Fibroblast of mammary gland (primary cell): ENCODE results near the gene TOP1.
"Not testable (repeated sequence)": the region's sequence is repeated elsewhere in the genome, so short reads cannot be mapped to it uniquely, and the experiment has no call there.

Experiments
- DNase-seq: peaks from one replicate; pipeline ENCODE4 v3.0.0-alpha.2; 2010; ENCODE audit warnings: low read depth
- H3K4me3 ChIP-seq: 2 replicates; pipeline ENCODE4 v1.5.1; 2011; ENCODE audit warnings: low read depth, mild to moderate bottlenecking, low read length, moderate library complexity; ENCODE audit not compliant: control insufficient read depth
- CTCF ChIP-seq: conservative IDR thresholded peaks from 2 replicates; pipeline ENCODE4 v1.5.1; 2011; ENCODE audit warnings: low read depth, low read length, inconsistent platforms; ENCODE audit not compliant: control insufficient read depth, insufficient read depth

TOP1 gene

GRCh38 chr20:41110930-41111577 is 82.4 kb downstream of the TOP1 start:
- no peak for TF ChIP-seq CTCF
- H3K4me3 ChIP-seq: no peak overlapping the region
- no peak for DNase-seq

- no peak for DNase-seq
- H3K4me3 ChIP-seq: no peak overlapping the region
- no peak for TF ChIP-seq CTCF
Observed at GRCh38 chr20:41111578-41111951, 82.9 kb downstream of the TOP1 start.

- H3K4me3 ChIP-seq: no peak overlapping the region
- no peak for TF ChIP-seq CTCF
- no peak for DNase-seq
Observed at GRCh38 chr20:41116282-41116956, 87.8 kb downstream of the TOP1 start.

GRCh38 chr20:41118159-41118558 is 89.5 kb downstream of the TOP1 start:
- not testable (repeated sequence) for DNase-seq, H3K4me3 ChIP-seq

GRCh38 chr20:41118632-41119031 is 90.0 kb downstream of the TOP1 start:
- TF ChIP-seq CTCF: no peak
- no peak for DNase-seq
- H3K4me3 ChIP-seq: no peak overlapping the region

- DNase-seq: no peak
- TF ChIP-seq CTCF: no peak
- H3K4me3 ChIP-seq: no peak overlapping the region
Observed at GRCh38 chr20:41119614-41120561, 91.3 kb downstream of the TOP1 start.

GRCh38 chr20:41121399-41121798 is 92.8 kb downstream of the TOP1 start:
- no peak overlapping the region for H3K4me3 ChIP-seq
- no peak for DNase-seq
- no peak for TF ChIP-seq CTCF
